Colonic mucosa (tissue), 4 donors: ENCODE measurements around the gene PDPR. TPM values are rescaled to one million over a fixed set of nuclear protein-coding genes. Genes with fewer than 3 reads are reported as not detected.

Experiments
- DNase-seq: peaks from one replicate; pipeline ENCODE4 v3.0.0-alpha.2; 2020
- H3K27ac ChIP-seq: fragments of 200-600 bp; one replicate; pipeline ENCODE4 v1.8.0; 2021
- H3K27me3 ChIP-seq: fragments of 200-600 bp; one replicate; pipeline ENCODE4 v1.8.0; 2021
- H3K36me3 ChIP-seq: fragments of 200-600 bp; one replicate; pipeline ENCODE4 v1.8.0; 2021
- H3K4me1 ChIP-seq: fragments of 200-600 bp; one replicate; pipeline ENCODE4 v1.8.0; 2021; ENCODE audit warnings: mild to moderate bottlenecking
- H3K4me3 ChIP-seq: fragments of 200-600 bp; one replicate; pipeline ENCODE4 v1.8.0; 2021
- H3K9ac ChIP-seq, 2 donors: one replicate each; pipeline ENCODE4 v1.7.0; 2013; ENCODE audit warnings: control low read depth in 2 of 2, low read depth in 2 of 2, low read length in 2 of 2
- H3K9me3 ChIP-seq: fragments of 200-600 bp; one replicate; pipeline ENCODE4 v1.8.0; 2021
- intact Hi-C: fragments of 100-400 bp; cut with DNase I; formaldehyde crosslinking; loops from one replicate; pipeline ENCODE4 v1.14.1; 2022
- total RNA-seq, 2 donors: library from RNA; stranded (reverse); fragmentation: NEBNext Ultra II Directional in 1 of 2; extraction: Animal tissue kit (Norgen Biotek cat#: 25700) in 1 of 2; gene quantifications; one replicate each; pipeline ENCODE4 v1.2.1, GENCODE V29; 2021
- TF ChIP-seq, protein P1 (sequence below): fragments of 200-600 bp; IDR thresholded peaks from one replicate; pipeline ENCODE4 v1.8.0; 2022; ENCODE audit warnings: antibody characterized with exemption, mild to moderate bottlenecking
- donor health status: healthy.
- donor health status: DM: no; HTN: no; CAD: no.
- donor health status: DM: no; HTN: no; CAD: no.

The PDPR gene
- total RNA-seq, 2 donors from 2014 or later = 13.7 to 18.9 TPM

DNA sequence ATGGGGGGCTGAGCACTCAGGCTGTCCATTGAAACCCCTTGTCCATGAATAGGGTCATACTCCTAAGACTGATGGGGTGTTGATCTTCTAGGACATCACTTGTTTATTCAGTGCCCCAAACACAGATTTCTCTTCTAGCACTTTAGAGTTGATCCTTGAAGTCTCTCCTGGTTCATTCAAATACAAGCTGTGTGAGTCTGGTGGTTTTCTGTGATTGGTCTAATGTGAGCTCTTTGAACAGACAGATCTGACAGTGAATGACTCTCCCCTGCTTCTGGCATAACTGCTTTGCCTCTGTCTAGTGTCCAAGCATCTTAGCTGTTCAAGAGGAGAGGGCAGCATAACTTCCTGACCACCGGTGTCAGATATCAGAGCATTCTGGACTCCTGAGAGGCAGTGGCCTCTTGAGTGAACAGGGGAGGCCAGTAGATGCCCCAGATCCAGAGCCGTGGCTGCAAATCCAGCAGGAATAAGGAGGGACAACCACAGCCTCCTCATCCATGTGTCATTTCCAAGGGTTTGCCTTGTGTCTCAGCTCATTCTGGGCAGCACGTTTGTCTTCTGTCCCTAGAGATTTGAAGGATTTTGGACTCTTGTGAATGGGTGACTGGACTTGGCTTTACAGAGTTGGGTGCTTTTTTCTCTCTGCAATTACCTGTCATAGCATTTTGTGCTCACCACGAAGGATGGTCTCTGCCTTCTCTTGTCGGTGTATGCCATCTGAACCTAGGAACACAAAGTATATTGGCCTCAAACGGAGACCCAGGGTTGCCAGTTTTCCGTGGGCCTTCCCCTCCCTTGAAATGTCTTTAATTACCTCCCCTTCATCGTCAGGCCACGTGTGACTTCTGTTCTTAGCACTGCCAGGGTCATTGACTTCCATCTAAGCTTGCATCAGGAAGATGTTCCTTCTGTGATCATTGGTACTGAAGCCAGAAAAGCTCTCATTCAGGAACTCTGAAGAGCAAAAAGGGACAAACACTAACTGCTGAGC, 45.5 kb downstream of the PDPR start:
- H3K9ac ChIP-seq = no peak overlapping the region
- no peak overlapping the region for H3K27ac ChIP-seq
- intact Hi-C loops = loop anchor here (10.0 kb wide), 1 partner anchor 95 kb away; the partner anchor contains the start of gene EXOSC6
- H3K27me3 ChIP-seq = no peaks in the 10 kb centered on the region
- TF ChIP-seq, protein P1, sequence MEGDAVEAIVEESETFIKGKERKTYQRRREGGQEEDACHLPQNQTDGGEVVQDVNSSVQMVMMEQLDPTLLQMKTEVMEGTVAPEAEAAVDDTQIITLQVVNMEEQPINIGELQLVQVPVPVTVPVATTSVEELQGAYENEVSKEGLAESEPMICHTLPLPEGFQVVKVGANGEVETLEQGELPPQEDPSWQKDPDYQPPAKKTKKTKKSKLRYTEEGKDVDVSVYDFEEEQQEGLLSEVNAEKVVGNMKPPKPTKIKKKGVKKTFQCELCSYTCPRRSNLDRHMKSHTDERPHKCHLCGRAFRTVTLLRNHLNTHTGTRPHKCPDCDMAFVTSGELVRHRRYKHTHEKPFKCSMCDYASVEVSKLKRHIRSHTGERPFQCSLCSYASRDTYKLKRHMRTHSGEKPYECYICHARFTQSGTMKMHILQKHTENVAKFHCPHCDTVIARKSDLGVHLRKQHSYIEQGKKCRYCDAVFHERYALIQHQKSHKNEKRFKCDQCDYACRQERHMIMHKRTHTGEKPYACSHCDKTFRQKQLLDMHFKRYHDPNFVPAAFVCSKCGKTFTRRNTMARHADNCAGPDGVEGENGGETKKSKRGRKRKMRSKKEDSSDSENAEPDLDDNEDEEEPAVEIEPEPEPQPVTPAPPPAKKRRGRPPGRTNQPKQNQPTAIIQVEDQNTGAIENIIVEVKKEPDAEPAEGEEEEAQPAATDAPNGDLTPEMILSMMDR = no peak
- H3K9me3 ChIP-seq = no peaks in the 10 kb centered on the region
- no peak for DNase-seq
- peaks cover 30% of the 10 kb centered on the region for H3K36me3 ChIP-seq
- no peak overlapping the region for H3K4me3 ChIP-seq
- H3K4me1 ChIP-seq = peaks cover 6% of the 10 kb centered on the region

DNA sequence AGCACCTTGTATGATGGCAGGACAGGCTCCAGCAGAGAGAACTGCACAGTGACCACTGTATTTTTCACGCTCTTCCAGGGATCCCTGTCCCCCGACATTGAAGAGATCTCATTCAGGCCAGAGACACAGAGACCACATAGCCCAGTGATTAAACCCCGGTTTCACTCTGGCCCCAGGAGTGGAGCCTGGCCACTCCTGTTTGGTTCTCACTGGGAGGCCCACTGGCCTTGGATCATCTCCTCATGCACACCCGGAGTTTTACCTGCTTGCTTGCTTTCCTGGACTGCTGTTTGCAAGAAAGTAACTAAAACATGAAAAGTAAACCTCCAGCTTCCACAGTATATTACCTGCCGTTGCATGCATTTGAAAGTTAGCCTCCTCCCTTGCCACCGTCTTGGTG, 46.3 kb downstream of the PDPR start:
- no peak for DNase-seq
- H3K9ac ChIP-seq = no peak overlapping the region
- H3K36me3 ChIP-seq = peaks cover 25% of the 10 kb centered on the region

DNA sequence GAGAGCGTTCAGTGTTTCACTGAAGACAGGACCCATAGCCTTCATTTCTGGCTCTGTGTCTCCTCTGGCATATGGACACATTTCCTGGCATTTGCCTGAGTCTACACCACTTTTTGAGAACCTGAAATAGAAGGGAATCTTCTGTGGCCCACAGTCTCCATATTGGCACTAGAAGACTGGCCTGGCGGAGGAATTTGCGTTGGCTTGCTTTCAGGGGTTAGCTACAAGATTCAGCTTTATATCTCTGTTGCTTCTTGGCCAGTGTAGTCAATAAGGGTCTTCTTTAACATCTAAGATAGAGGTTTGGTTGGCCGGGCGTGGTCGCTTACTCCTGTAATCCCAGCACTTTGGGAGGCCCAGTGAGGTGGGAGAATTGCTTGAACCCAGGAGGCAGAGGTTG, 46.7 kb downstream of the PDPR start:
- H3K27me3 ChIP-seq = no peaks in the 10 kb centered on the region
- H3K9ac ChIP-seq = no peak overlapping the region
- TF ChIP-seq, protein P1 = no peak
- no peaks in the 10 kb centered on the region for H3K9me3 ChIP-seq
- H3K4me3 ChIP-seq = no peak overlapping the region
- peaks cover 6% of the 10 kb centered on the region for H3K4me1 ChIP-seq
- no peak overlapping the region for H3K27ac ChIP-seq
- intact Hi-C loops = loop anchor here (10.0 kb wide), 1 partner anchor 94 kb away; the partner anchor contains the start of gene EXOSC6
- no peak for DNase-seq
- peaks cover 25% of the 10 kb centered on the region for H3K36me3 ChIP-seq

More for the DNA sequence above, 46.3 kb downstream of the PDPR start:
- TF ChIP-seq, protein P1 = no peak
- intact Hi-C loops = loop anchor here (10.0 kb wide), 1 partner anchor 94 kb away; the partner anchor contains the start of gene EXOSC6
- Histone ChIP-seq H3K4me1 (peaks cover 6% of the 10 kb centered on the region), H3K9me3 (no peaks in the 10 kb centered on the region), H3K4me3 (no peak overlapping the region), H3K27me3 (no peaks in the 10 kb centered on the region), H3K27ac (no peak overlapping the region)

DNA sequence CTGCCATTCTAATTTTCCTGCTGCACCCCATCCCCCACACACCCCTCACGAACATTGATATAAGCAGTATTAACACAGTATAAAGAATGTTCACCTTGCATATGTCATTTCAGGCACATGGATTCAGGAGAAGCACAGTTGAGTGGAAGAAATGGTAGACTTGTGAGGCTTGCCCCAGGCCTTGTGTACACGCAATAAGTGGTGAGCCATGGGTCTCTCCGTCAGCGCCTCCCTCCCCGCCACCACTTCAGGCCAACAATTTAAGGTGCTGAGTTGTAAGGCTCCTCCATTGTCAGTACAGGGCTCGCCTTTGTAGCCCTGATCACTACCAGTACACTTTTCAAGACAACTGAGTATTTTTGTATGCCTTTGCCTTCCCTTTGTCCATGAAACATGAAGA, 47.2 kb downstream of the PDPR start:
- H3K4me1 ChIP-seq = peaks cover 6% of the 10 kb centered on the region
- TF ChIP-seq, protein P1 = no peak
- H3K9ac ChIP-seq = no peak overlapping the region
- no peak overlapping the region for H3K4me3 ChIP-seq
- DNase-seq = no peak
- intact Hi-C loops = loop anchor here (10.0 kb wide), 1 partner anchor 93 kb away; the partner anchor contains the start of gene EXOSC6
- H3K27me3 ChIP-seq = no peaks in the 10 kb centered on the region
- H3K27ac ChIP-seq = no peak overlapping the region
- H3K9me3 ChIP-seq = no peaks in the 10 kb centered on the region
- peaks cover 24% of the 10 kb centered on the region for H3K36me3 ChIP-seq

DNA sequence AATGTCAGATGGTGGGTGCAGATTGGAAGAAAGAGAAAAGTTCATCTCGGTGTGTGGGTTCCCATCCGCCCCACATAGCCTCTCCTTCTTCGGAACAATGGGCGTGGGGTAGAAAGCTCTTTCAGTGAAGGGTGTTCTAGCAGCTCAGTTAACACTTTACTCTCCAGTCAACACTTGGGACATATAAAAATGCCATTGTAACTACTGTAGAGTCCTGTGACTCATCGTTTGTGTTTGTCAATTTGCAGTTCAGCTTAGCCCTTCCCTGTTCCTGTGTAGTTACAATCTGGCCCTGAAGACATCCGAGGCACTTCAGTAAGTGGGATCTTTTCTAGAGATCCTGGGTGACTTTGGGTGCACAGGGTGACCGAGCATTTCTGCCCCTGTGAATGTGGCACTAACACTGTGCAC, 47.9 kb downstream of the PDPR start:
- H3K4me1 ChIP-seq = peaks cover 6% of the 10 kb centered on the region
- H3K9me3 ChIP-seq = no peaks in the 10 kb centered on the region
- no peak overlapping the region for H3K4me3 ChIP-seq
- intact Hi-C loops = loop anchor here (10.0 kb wide), 1 partner anchor 93 kb away; the partner anchor contains the start of gene EXOSC6
- H3K27ac ChIP-seq = peak overlapping the region; percentile 32
- TF ChIP-seq, protein P1 = no peak
- DNase-seq = no peak
- peaks cover 17% of the 10 kb centered on the region for H3K36me3 ChIP-seq
- no peaks in the 10 kb centered on the region for H3K27me3 ChIP-seq
- H3K9ac ChIP-seq = no peak overlapping the region
